Lung (tissue), 12 donors: Measurements from ENCODE around the gene SLC8A1. TPM values are rescaled to one million over a fixed set of nuclear protein-coding genes. Genes with fewer than 3 reads are reported as not detected.
A peak's percentile ranks its signal among the peaks of the same experiment; 100 is the strongest.

ENCODE experiments used
- ATAC-seq: fragments of 200-7000 bp; cut with Tn5 transposase; one replicate; pipeline ENCODE4 v1.9.1; 2020; ENCODE audit warnings: moderate number of reproducible peaks; ENCODE audit not compliant: insufficient read depth, low FRiP score
- DNase-seq, 3 donors: peaks; one replicate each; pipeline ENCODE4 v3.0.0-alpha.2; 2013 to 2017
- H3K27ac ChIP-seq, 2 donors: one replicate each; pipeline ENCODE4 v1.5.1; 2013; ENCODE audit warnings: mild to moderate bottlenecking in 2 of 2, moderate library complexity in 2 of 2, control low read depth in 1 of 2, inconsistent platforms in 1 of 2, low read depth in 1 of 2, low read length in 1 of 2
- H3K27me3 ChIP-seq, 3 donors: one replicate each; pipeline ENCODE4 v1.5.1; 2013; ENCODE audit warnings: low read length in 2 of 3; ENCODE audit not compliant: control insufficient read depth in 3 of 3, insufficient read depth in 3 of 3
- H3K36me3 ChIP-seq, 4 donors: one replicate each; pipeline ENCODE4 v1.5.1; 2013; ENCODE audit warnings: low read length in 4 of 4, mild to moderate bottlenecking in 1 of 4, moderate library complexity in 1 of 4; ENCODE audit not compliant: control insufficient read depth in 4 of 4, insufficient read depth in 4 of 4
- H3K4me1 ChIP-seq, 5 donors: one replicate each; pipeline ENCODE4 v1.5.1; 2013; ENCODE audit warnings: low read length in 5 of 5, mild to moderate bottlenecking in 2 of 5, moderate library complexity in 1 of 5; ENCODE audit not compliant: control insufficient read depth in 5 of 5, insufficient read depth in 5 of 5
- H3K4me3 ChIP-seq: one replicate; pipeline ENCODE4 v1.5.1; 2013; ENCODE audit warnings: mild to moderate bottlenecking, control low read depth, moderate library complexity
- H3K9ac ChIP-seq, 2 donors: one replicate each; pipeline ENCODE4 v1.5.1; 2013; ENCODE audit warnings: low read length in 2 of 2, control low read depth in 1 of 2; ENCODE audit not compliant: insufficient read depth in 1 of 2
- H3K9me3 ChIP-seq, 4 donors: one replicate each; pipeline ENCODE4 v1.5.1; 2013; ENCODE audit warnings: low read length in 3 of 4, mild to moderate bottlenecking in 1 of 4, moderate library complexity in 1 of 4; ENCODE audit not compliant: control insufficient read depth in 4 of 4, insufficient read depth in 3 of 4
- WGBS, 2 donors: extraction: QIAGEN DNeasy Blood & Tissue Kit; methylation state at CpG; one replicate each; pipeline ENCODE4 v1.1.7; 2013; 5-methylcytosine and 5-hydroxymethylcytosine counted together
- polyA plus RNA-seq, 2 donors: library from polyadenylated mRNA; stranded (reverse); fragments of 200-250 nt; gene quantifications; one replicate each; pipeline ENCODE4 v1.2.1, GENCODE V29; 2013
- total RNA-seq, 2 donors: library from RNA; depleted of rRNA in 1 of 2; stranded (reverse); fragments of >200 nt in 1 of 2; gene quantifications; one replicate each; pipeline ENCODE4 v1.2.1, GENCODE V29; 2014 to 2021
- TF ChIP-seq, protein P1 (sequence below): IDR thresholded peaks from 2 replicates; pipeline ENCODE4 v1.5.1; 2012; ENCODE audit warnings: mild to moderate bottlenecking; ENCODE audit errors: control extremely low read depth, extremely low read depth
- donor health status: control.
- donor health status: control.
- donor health status: Bipolar disorder and iron deficiency.
- donor health status: healthy.
- donor health status: DM: yes; HTN: yes; CAD: no.

The SLC8A1 gene
- total and polyA plus RNA-seq, 4 donors = 1.2 to 34.7 (median 18.4) TPM

DNA sequence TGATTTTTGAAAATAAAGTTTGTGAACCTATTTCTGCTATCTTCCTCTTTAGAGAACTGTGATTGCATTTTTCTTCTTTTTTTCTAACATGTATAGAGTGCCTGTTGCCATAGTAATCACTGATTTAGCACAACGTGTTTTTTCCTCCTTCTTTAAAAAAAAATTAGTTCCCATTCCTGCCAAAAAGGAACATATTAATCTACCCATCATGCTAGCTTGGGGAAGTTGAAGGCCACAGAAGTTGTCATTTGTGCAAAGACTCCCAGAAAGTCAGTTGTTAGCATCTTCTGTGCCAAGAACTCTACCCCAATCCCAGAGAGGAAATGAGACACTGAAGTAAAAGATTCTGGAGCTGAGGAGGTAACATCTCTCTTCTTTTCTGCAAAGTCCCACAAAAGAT, 57.3 kb downstream of the SLC8A1 start:
- DNase-seq = peak in 2 of 3 donors; percentile 24 to 32
- Histone ChIP-seq H3K4me3 (no peak overlapping the region), H3K9me3 (no peaks in the 10 kb centered on the region), H3K27me3 (no peaks in the 10 kb centered on the region), H3K36me3 (no peaks in the 10 kb centered on the region), H3K9ac (no peak overlapping the region), H3K4me1 (peaks cover 0 to 22% (median 10%) of the 10 kb centered on the region in 5 donors), H3K27ac (peak overlapping the region in 1 of 2 donors; percentile 60)
- peak; percentile 27 for ATAC-seq
- WGBS, 2 donors = 8 to 21% methylated on average over 1 of the region's 1 CpG
- TF ChIP-seq, protein P1, sequence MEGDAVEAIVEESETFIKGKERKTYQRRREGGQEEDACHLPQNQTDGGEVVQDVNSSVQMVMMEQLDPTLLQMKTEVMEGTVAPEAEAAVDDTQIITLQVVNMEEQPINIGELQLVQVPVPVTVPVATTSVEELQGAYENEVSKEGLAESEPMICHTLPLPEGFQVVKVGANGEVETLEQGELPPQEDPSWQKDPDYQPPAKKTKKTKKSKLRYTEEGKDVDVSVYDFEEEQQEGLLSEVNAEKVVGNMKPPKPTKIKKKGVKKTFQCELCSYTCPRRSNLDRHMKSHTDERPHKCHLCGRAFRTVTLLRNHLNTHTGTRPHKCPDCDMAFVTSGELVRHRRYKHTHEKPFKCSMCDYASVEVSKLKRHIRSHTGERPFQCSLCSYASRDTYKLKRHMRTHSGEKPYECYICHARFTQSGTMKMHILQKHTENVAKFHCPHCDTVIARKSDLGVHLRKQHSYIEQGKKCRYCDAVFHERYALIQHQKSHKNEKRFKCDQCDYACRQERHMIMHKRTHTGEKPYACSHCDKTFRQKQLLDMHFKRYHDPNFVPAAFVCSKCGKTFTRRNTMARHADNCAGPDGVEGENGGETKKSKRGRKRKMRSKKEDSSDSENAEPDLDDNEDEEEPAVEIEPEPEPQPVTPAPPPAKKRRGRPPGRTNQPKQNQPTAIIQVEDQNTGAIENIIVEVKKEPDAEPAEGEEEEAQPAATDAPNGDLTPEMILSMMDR = no peak

DNA sequence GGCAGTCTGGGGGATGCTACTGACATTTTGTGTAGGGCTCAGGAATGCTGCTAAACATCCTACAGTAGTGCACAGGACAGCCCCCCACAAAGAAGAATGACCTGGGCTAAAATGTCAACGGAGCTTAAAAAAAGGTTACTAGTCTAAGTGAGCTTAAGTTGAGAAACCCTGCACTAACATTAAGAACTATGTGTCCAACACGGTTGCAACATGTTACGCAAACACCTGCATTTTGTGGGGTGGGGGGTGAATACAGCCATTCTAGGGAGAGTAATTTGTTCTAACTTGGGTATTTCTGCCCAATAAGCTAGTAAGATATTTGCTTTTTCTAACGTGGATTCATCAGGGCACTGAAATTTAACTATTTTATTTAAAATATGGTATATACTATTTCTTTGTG, 57.9 kb downstream of the SLC8A1 start:
- ATAC-seq = no peak
- H3K4me1 ChIP-seq = peaks cover 0 to 22% (median 10%) of the 10 kb centered on the region in 5 donors
- DNase-seq = no peak
- H3K9me3 ChIP-seq = no peaks in the 10 kb centered on the region
- WGBS, 2 donors = 41 to 67% methylated on average over 4 of the region's 4 CpGs
- H3K36me3 ChIP-seq = no peaks in the 10 kb centered on the region
- H3K27me3 ChIP-seq = no peaks in the 10 kb centered on the region
- TF ChIP-seq, protein P1 = no peak
- H3K4me3 ChIP-seq = no peak overlapping the region
- H3K27ac ChIP-seq = peak overlapping the region in 1 of 2 donors; percentile 53
- no peak overlapping the region for H3K9ac ChIP-seq

- DNase-seq (no peak), ATAC-seq (no peak)
- H3K4me3 ChIP-seq = no peak overlapping the region
- no peak overlapping the region for H3K9ac ChIP-seq
- TF ChIP-seq, protein P1 = no peak
- H3K27me3 ChIP-seq = no peaks in the 10 kb centered on the region
- no peak overlapping the region for H3K27ac ChIP-seq
- peaks cover 0 to 10% (median 0%) of the 10 kb centered on the region in 5 donors for H3K4me1 ChIP-seq
- H3K9me3 ChIP-seq = no peaks in the 10 kb centered on the region
- WGBS, 2 donors = 79 to 86% methylated on average over 5 of the region's 5 CpGs
- H3K36me3 ChIP-seq = no peaks in the 10 kb centered on the region
Observed at GRCh38 chr2:40388161-40388560, 63.7 kb downstream of the SLC8A1 start.

- Histone ChIP-seq H3K4me3 (no peak overlapping the region), H3K9me3 (no peaks in the 10 kb centered on the region), H3K4me1 (no peaks in the 10 kb centered on the region), H3K36me3 (no peaks in the 10 kb centered on the region), H3K27ac (no peak overlapping the region), H3K9ac (no peak overlapping the region), H3K27me3 (no peaks in the 10 kb centered on the region)
- TF ChIP-seq, protein P1 = no peak
- 47 to 69% methylated on average over 2 of the region's 2 CpGs for WGBS, 2 donors
- ATAC-seq (no peak), DNase-seq (no peak)
Observed at GRCh38 chr2:40386177-40386576, 65.7 kb downstream of the SLC8A1 start.
